ENCODE data around the gene GPRC5C. TPM values are rescaled to one million over a fixed set of nuclear protein-coding genes. Genes with fewer than 3 reads are reported as not detected.

Gene GPRC5C
- total RNA-seq, 1 experiment from 2014 or later: 15.5 TPM

DNA sequence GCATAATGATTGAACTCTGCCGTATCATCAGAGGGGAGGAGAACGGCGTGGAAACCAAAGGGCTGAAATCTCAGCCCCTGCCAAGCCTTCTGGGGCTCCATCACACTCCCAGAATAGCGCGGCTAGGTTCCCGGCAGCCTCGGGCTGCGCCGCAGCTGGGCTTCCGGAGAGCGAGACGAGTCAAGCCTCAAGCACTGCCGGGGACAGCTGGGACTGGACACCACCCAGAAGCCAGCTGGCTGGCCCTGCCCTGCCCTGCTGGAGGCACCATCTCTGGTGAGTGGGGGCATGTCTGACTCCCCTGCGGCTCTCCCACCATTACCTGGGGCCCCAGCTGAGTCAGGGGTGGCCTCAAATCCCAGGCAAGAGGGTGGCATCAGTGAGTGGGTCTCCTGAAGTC is 7.2 kb upstream of the GPRC5C start:
- DNase-seq: no peak
- H3K4me3 Mint-ChIP-seq: no peak overlapping the region
- H2BK12ac ChIP-seq (ENCODE audit: insufficient read length, low read depth, low read length): no peak overlapping the region
- no peaks in the 10 kb centered on the region for H3K79me2 ChIP-seq (ENCODE audit: insufficient read depth, low read length)
- H3K23ac ChIP-seq (ENCODE audit: insufficient read length, low read depth, low read length): no peak overlapping the region
- no peak overlapping the region for H3K27ac ChIP-seq (ENCODE audit: insufficient read length, low read depth, low read length)
- no peaks in the 10 kb centered on the region for H4K20me1 ChIP-seq (ENCODE audit: control insufficient read depth, insufficient read depth, insufficient read length)
- no peak overlapping the region for H2BK20ac ChIP-seq (ENCODE audit: low read depth, low read length, poor library complexity, severe bottlenecking)
- H3T11ph ChIP-seq (ENCODE audit: low read length): no peak overlapping the region
- no peak overlapping the region for H3K4ac ChIP-seq (ENCODE audit: low read depth, low read length)
- no peak overlapping the region for H3K4me2 ChIP-seq (ENCODE audit: insufficient read depth, insufficient read length, low read length)
- H4K5ac ChIP-seq (ENCODE audit: insufficient read length, low read depth, low read length): no peak overlapping the region
- H2BK15ac ChIP-seq (ENCODE audit: low read depth, low read length): no peak overlapping the region
- H3K56ac ChIP-seq (ENCODE audit: insufficient read length, low read depth, low read length): no peak overlapping the region
- H3K9me3 Mint-ChIP-seq: peaks cover 5 to 6% of the 10 kb centered on the region in 2 experiments; a peak in 3 of 5 replicates
- no peak overlapping the region for H3K14ac ChIP-seq (ENCODE audit: insufficient read depth, low read length)
- H3K4me1 Mint-ChIP-seq: peaks cover 17 to 36% of the 10 kb centered on the region in 2 experiments
- H3K36me3 Mint-ChIP-seq (ENCODE audit: insufficient read depth in 1 of 3, low read depth in 3 of 3): peaks cover 0 to 6% (median 0%) of the 10 kb centered on the region in 3 experiments; a peak in 1 of 7 replicates
- H3K4me1 ChIP-seq (ENCODE audit: insufficient read depth, low read length): peaks cover 3% of the 10 kb centered on the region; the same call in 1 of the 2 replicates
- H2AFZ ChIP-seq (ENCODE audit: low read length): no peak overlapping the region
- H2BK5ac ChIP-seq (ENCODE audit: insufficient read length, low read length): no peak overlapping the region
- no peaks in the 10 kb centered on the region for H3K27me3 ChIP-seq (ENCODE audit: insufficient read depth, low read length)
- H3K79me1 ChIP-seq (ENCODE audit: insufficient read depth, low read depth, low read length, poor library complexity, severe bottlenecking): no peaks in the 10 kb centered on the region
- no peak overlapping the region for H3K27ac Mint-ChIP-seq
- TF ChIP-seq, protein P1, sequence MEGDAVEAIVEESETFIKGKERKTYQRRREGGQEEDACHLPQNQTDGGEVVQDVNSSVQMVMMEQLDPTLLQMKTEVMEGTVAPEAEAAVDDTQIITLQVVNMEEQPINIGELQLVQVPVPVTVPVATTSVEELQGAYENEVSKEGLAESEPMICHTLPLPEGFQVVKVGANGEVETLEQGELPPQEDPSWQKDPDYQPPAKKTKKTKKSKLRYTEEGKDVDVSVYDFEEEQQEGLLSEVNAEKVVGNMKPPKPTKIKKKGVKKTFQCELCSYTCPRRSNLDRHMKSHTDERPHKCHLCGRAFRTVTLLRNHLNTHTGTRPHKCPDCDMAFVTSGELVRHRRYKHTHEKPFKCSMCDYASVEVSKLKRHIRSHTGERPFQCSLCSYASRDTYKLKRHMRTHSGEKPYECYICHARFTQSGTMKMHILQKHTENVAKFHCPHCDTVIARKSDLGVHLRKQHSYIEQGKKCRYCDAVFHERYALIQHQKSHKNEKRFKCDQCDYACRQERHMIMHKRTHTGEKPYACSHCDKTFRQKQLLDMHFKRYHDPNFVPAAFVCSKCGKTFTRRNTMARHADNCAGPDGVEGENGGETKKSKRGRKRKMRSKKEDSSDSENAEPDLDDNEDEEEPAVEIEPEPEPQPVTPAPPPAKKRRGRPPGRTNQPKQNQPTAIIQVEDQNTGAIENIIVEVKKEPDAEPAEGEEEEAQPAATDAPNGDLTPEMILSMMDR (conservative IDR thresholded peaks at IDR 0.05): no peak
- no peaks in the 10 kb centered on the region for H3K9me3 ChIP-seq (ENCODE audit: control insufficient read depth, low read depth, low read length)
- H3K23me2 ChIP-seq (ENCODE audit: insufficient read length, low read depth, low read length, poor library complexity, severe bottlenecking): no peaks in the 10 kb centered on the region
- no peak overlapping the region for H2BK120ac ChIP-seq (ENCODE audit: low read depth, low read length, poor library complexity, severe bottlenecking)
- H3K27me3 Mint-ChIP-seq (ENCODE audit: low read depth): peaks cover 46% of the 10 kb centered on the region
- no peak overlapping the region for H3K9ac ChIP-seq (ENCODE audit: extremely low read depth, insufficient read length, low read length)
- no peak overlapping the region for H2AK5ac ChIP-seq (ENCODE audit: insufficient read length, low read length)
- WGBS (ENCODE audit: extremely low coverage, insufficient read length, low lambda C conversion rate): no CpG with 5 or more reads among the region's 14 CpGs
- H3K18ac ChIP-seq (ENCODE audit: insufficient read length, low read depth, low read length): no peak overlapping the region
- H4K8ac ChIP-seq (replicated peaks; ENCODE audit: insufficient read length, low read depth, low read length): no peak overlapping the region
- H4K91ac ChIP-seq (ENCODE audit: insufficient read length, low read depth, low read length): no peak overlapping the region

Data from H9 (cell line).